HG03521 (cell line): ENCODE results near the gene ASAP2.

ENCODE experiments used
- ATAC-seq: cut with Tn5 transposase; IDR thresholded peaks from one replicate; pipeline ENCODE4 v1.9.1; 2021; ENCODE audit warnings: mild to moderate bottlenecking, moderate library complexity; ENCODE audit not compliant: unreplicated experiment

The ASAP2 gene

GRCh38 chr2:9374071-9374730 lies 167.6 kb downstream of the ASAP2 start:
- no peak for ATAC-seq

GRCh38 chr2:9375857-9376428 lies 169.3 kb downstream of the ASAP2 start:
- no peak for ATAC-seq

- no peak for ATAC-seq
These were observed 171.0 kb downstream of the ASAP2 start for GRCh38 chr2:9377461-9378097.

GRCh38 chr2:9378433-9379390 lies 172.1 kb downstream of the ASAP2 start:
- ATAC-seq = no peak

- no peak for ATAC-seq
These were observed 172.8 kb downstream of the ASAP2 start for GRCh38 chr2:9379391-9379755.

- ATAC-seq = no peak
These were observed 174.4 kb downstream of the ASAP2 start for GRCh38 chr2:9380702-9381628.

- no peak for ATAC-seq
These were observed 176.1 kb downstream of the ASAP2 start for GRCh38 chr2:9382604-9383235.

GRCh38 chr2:9384521-9384920 lies 177.9 kb downstream of the ASAP2 start:
- ATAC-seq = no peak

- ATAC-seq = no peak
These were observed 179.2 kb downstream of the ASAP2 start for GRCh38 chr2:9385841-9386240.

- ATAC-seq = no peak
These were observed 181.6 kb downstream of the ASAP2 start for GRCh38 chr2:9388199-9388681.

GRCh38 chr2:9388950-9389911 lies 182.6 kb downstream of the ASAP2 start:
- no peak for ATAC-seq

GRCh38 chr2:9390151-9390850 lies 183.7 kb downstream of the ASAP2 start:
- ATAC-seq = no peak

- ATAC-seq = no peak
These were observed 184.4 kb downstream of the ASAP2 start for GRCh38 chr2:9390991-9391390.

GRCh38 chr2:9391961-9392720 lies 185.5 kb downstream of the ASAP2 start:
- ATAC-seq = no peak

GRCh38 chr2:9392898-9393765 lies 186.5 kb downstream of the ASAP2 start:
- no peak for ATAC-seq

- no peak for ATAC-seq
These were observed 188.2 kb downstream of the ASAP2 start for GRCh38 chr2:9394816-9395215.
